Measurements from ENCODE around the gene KIAA1755. TPM values are rescaled to one million over a fixed set of nuclear protein-coding genes. Genes with fewer than 3 reads are reported as not detected.
A peak's percentile ranks its signal among the peaks of the same experiment; 100 is the strongest.

The KIAA1755 gene
- total and polyA plus RNA-seq, 11 donors, result 2.1 to 6.7 (median 3.5) TPM

- WGBS, 4 donors, result 90 to 94% (median 91%) methylated on average over 2 of the region's 2 CpGs
- H3K36me3 ChIP-seq, result no peaks in the 10 kb centered on the region
- H3K9me3 ChIP-seq, result peaks cover 0 to 7% (median 0%) of the 10 kb centered on the region in 12 donors
- DNase-seq (no peak), ATAC-seq (no peak)
- no peak overlapping the region for H3K4me3 ChIP-seq
- intact Hi-C loops (cut with DNase I), result no loop called here
- H3K27ac ChIP-seq, result peak overlapping the region in 1 of 12 donors; percentile 24
- peaks cover 0 to 17% (median 0%) of the 10 kb centered on the region in 12 donors for H3K4me1 ChIP-seq
- H3K27me3 ChIP-seq, result no peaks in the 10 kb centered on the region
- TF ChIP-seq CTCF (IDR thresholded peaks at IDR 0.05) (no peak), POLR2A (IDR thresholded peaks at IDR 0.05) (no peak)
Observed at GRCh38 chr20:38277691-38278090, 17.2 kb upstream of the KIAA1755 start.

- Histone ChIP-seq H3K4me1 (peaks cover 0 to 20% (median 0%) of the 10 kb centered on the region in 12 donors), H3K27me3 (no peaks in the 10 kb centered on the region), H3K27ac (no peak overlapping the region), H3K36me3 (no peaks in the 10 kb centered on the region), H3K4me3 (no peak overlapping the region), H3K9me3 (peaks cover 0 to 7% (median 0%) of the 10 kb centered on the region in 12 donors)
- TF ChIP-seq POLR2A (IDR thresholded peaks at IDR 0.05) (no peak), CTCF (IDR thresholded peaks at IDR 0.05) (no peak)
- no peak for DNase-seq
- ATAC-seq, result no peak
- WGBS, 4 donors, result 83 to 89% (median 88%) methylated on average over 5 of the region's 5 CpGs
- intact Hi-C loops (cut with DNase I), result no loop called here
Observed at GRCh38 chr20:38277285-38277684, 16.8 kb upstream of the KIAA1755 start.

- Histone ChIP-seq H3K36me3 (no peaks in the 10 kb centered on the region), H3K27ac (peak overlapping the region in 1 of 12 donors; percentile 49), H3K9me3 (peaks cover 0 to 7% (median 0%) of the 10 kb centered on the region in 12 donors), H3K27me3 (no peaks in the 10 kb centered on the region), H3K4me1 (peaks cover 0 to 29% (median 8%) of the 10 kb centered on the region in 12 donors), H3K4me3 (no peak overlapping the region)
- intact Hi-C loops (cut with DNase I), result no loop called here
- WGBS, 4 donors, result 84 to 90% (median 88%) methylated on average over 12 of the region's 12 CpGs
- TF ChIP-seq CTCF (IDR thresholded peaks at IDR 0.05) (no peak), POLR2A (IDR thresholded peaks at IDR 0.05) (no peak)
- DNase-seq (no peak), ATAC-seq (no peak)
Observed at GRCh38 chr20:38275815-38276550, 15.4 kb upstream of the KIAA1755 start.

- WGBS, 4 donors, result 47 to 69% (median 64%) methylated on average over 2 of the region's 2 CpGs
- DNase-seq (peak in 3 of 5 donors; percentile 46 to 73 (median 53)), ATAC-seq (peak in 3 of 4 donors; percentile 30 to 81 (median 47))
- intact Hi-C loops (cut with DNase I), result no loop called here
- Histone ChIP-seq H3K36me3 (no peaks in the 10 kb centered on the region), H3K9me3 (peaks cover 0 to 7% (median 0%) of the 10 kb centered on the region in 12 donors), H3K27ac (peak overlapping the region in 8 of 12 donors; percentile 3 to 78 (median 62)), H3K4me1 (peaks cover 0 to 38% (median 15%) of the 10 kb centered on the region in 12 donors), H3K27me3 (no peaks in the 10 kb centered on the region), H3K4me3 (no peak overlapping the region)
- TF ChIP-seq CTCF (IDR thresholded peaks at IDR 0.05) (no peak), POLR2A (IDR thresholded peaks at IDR 0.05) (no peak)
Observed at GRCh38 chr20:38272961-38273360, 12.4 kb upstream of the KIAA1755 start.

Measured in heart left ventricle (tissue), 16 donors.